Thyroid gland (tissue), 4 donors: Measurements from ENCODE around the gene LIN28A.

Experiments
- POLR2A ChIP-seq, 2 donors: fragments of 450-650 bp; IDR thresholded peaks; one replicate each; pipeline ENCODE4 v1.6.1; 2017; ENCODE audit warnings: antibody characterized with exemption in 2 of 2, mild to moderate bottlenecking in 2 of 2, moderate library complexity in 1 of 2
- TF ChIP-seq, protein P1 (sequence below), 6 experiments: fragments of 200-600 bp in 3 of 6; fragments of 450-650 bp in 3 of 6; sonication (generic) in 3 of 6; IDR thresholded peaks; one replicate each; pipeline ENCODE4 v1.5.1; 2016 to 2019; ENCODE audit warnings: antibody characterized with exemption in 6 of 6, mild to moderate bottlenecking in 2 of 6, inconsistent platforms in 1 of 6, moderate library complexity in 1 of 6

DNA sequence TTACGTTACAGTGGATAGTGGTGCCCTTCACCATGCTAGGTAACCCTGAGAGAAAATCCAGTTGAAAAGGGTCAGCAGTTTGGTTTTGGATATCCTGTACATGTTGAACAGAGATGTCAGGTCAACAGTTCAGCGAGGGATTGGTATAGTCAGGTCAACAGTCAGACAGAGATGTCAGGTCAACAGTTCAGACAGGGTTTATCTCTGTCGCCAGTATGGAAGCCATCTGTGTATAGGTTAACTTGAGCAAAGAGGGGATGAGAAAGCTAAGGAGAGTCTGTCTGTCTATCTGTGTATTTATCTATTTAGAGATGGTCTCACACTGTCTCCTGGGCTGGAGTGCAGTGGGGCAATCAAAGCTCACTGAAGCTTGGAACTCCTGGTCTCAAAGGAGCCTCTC, 39.3 kb downstream of the LIN28A start:
- TF ChIP-seq POLR2A (IDR thresholded peaks at IDR 0.05) = no peak
- TF ChIP-seq, protein P1, sequence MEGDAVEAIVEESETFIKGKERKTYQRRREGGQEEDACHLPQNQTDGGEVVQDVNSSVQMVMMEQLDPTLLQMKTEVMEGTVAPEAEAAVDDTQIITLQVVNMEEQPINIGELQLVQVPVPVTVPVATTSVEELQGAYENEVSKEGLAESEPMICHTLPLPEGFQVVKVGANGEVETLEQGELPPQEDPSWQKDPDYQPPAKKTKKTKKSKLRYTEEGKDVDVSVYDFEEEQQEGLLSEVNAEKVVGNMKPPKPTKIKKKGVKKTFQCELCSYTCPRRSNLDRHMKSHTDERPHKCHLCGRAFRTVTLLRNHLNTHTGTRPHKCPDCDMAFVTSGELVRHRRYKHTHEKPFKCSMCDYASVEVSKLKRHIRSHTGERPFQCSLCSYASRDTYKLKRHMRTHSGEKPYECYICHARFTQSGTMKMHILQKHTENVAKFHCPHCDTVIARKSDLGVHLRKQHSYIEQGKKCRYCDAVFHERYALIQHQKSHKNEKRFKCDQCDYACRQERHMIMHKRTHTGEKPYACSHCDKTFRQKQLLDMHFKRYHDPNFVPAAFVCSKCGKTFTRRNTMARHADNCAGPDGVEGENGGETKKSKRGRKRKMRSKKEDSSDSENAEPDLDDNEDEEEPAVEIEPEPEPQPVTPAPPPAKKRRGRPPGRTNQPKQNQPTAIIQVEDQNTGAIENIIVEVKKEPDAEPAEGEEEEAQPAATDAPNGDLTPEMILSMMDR (IDR thresholded peaks at IDR 0.05) = no peak
